ENCODE measurements around the gene GPR25. TPM values are rescaled to one million over a fixed set of nuclear protein-coding genes. Genes with fewer than 3 reads are reported as not detected.

The GPR25 gene
- total and polyA plus RNA-seq, 10 of the 15 experiments (the other 5 are each of a cell fraction or from before 2014, with no cell fraction given) = not detected

DNA sequence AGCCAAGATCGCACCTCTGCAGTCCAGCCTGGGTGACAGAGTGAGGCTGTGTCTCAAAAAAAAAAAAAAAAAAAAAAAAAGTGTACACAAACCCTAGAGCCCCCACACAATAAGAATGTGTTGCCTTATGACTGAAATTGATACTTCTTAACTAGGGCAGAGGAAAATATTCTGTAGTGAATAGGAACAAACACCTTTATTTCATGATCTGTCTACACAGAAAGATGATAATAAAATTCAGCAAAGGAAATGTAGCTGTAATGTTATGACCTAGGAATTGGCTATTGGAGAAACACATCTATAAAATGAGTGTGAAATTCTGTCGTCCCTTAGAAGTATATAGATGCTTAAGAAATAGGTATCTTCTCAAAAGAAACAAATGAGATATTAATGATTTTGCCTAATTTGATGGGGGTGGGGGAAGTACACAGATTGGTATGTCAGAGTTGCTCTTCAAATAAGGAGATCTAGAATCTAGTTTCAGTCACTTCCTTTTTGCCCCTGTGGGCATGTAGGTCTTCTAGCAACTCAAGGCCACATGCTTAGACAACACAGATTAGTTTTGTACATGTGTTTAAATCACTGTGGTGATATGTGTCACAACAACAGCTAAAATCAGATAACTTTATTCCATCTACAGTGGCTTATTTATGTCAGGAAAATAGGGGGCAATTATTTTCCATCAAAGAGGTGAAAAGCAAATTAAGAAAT is 10.7 kb upstream of the GPR25 start (continued):
- 0 out of 2 replicates have a peak, but pooled peaks have one; percentile 10 for TF ChIP-seq ESRRA (IDR thresholded peaks at IDR 0.05; ENCODE audit: low read length)
- no peak for TF ChIP-seq SIX5 (IDR thresholded peaks at IDR 0.05; ENCODE audit: low read depth, low read length, severe bottlenecking)
- no peak for TF ChIP-seq SUPT20H (IDR thresholded peaks at IDR 0.05; ENCODE audit: borderline replicate concordance, control insufficient read depth, low read depth, low read length)

DNA sequence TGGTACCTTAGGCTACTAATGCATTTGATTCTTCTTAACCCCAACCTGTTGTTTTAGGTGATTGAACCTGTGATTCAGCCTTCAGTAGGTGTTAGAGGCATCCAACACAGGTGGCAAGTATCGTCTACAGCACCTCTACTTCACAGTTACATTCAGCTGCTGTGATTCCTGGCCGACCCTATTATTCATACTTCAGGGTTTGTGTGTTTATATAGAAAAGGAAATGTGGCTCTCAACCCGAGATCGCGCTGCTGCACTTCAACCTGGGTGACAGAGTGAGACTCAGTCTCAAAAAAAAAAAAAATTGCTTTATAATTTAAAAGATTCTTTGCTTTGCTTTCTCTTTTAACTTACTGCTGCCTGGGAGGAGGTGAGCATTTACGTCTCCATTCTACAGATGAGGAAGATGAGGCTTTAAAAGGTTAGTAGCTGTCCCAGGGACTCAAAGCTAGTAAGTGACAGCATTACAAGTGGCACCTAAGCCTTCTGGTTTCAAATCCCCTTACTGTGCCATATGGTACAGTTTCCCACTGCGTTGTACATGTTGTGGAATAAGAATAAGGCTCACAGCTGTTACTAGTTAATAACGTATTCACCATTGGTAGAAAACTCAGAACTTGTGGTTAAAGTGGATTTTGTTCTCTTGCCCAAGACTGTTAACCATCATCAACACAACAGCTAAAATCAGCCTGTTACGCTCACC is 9.9 kb upstream of the GPR25 start:
- H2AFZ ChIP-seq (ENCODE audit: control insufficient read depth, low read depth, low read length) = peak overlapping the region; percentile 4; the same call in 1 of the 2 replicates
- H3K36me3 ChIP-seq (ENCODE audit: control insufficient read depth in 2 of 2, insufficient read depth in 2 of 2, low read length in 1 of 2) = 0 out of 4 replicates have a peak, but pooled peaks cover 0 to under 1% of the 10 kb centered on the region in 2 experiments
- peak; percentile 44 for FAIRE-seq
- peak overlapping the region; percentile 56 for H3K4me2 ChIP-seq (ENCODE audit: control insufficient read depth, insufficient read depth)
- no peak overlapping the region for H3K4me3 ChIP-seq
- H3K79me2 ChIP-seq (ENCODE audit: control insufficient read depth, insufficient read depth, low read length) = no peaks in the 10 kb centered on the region
- no peaks in the 10 kb centered on the region for H4K20me1 ChIP-seq (ENCODE audit: control insufficient read depth, insufficient read depth)
- RAD21 ChIA-PET (ENCODE audit: unreplicated experiment) = interaction anchor here (0.7 to 7.2 kb wide), 12 partner anchors 11 to 242 kb away, joined by 3 to 125 read pairs (median 5); partner anchors contain the start of gene KIF14
- DNase-seq (ENCODE audit: low read depth, low spot score) = peak; percentile 59
- CTCF ChIA-PET = interaction anchor here (0.7 to 7.7 kb wide), 13 partner anchors 16 to 304 kb away, joined by 3 to 73 read pairs (median 4); no protein-coding TSS in a partner anchor
- 25% methylated on average over 9 of the region's 9 CpGs for WGBS (ENCODE audit: insufficient coverage, insufficient replicate concordance, low lambda C conversion rate, missing lambda C conversion rate)
- no peaks in the 10 kb centered on the region for H3K9me3 ChIP-seq (replicated peaks; ENCODE audit: control insufficient read depth, insufficient read depth, low read length)
- H3K27me3 ChIP-seq (replicated peaks in 1 of 2; ENCODE audit: control insufficient read depth in 2 of 2, insufficient read depth in 2 of 2, low read length in 1 of 2) = no peaks in the 10 kb centered on the region
- in situ Hi-C loops (cut with MboI) (no loop called here), intact Hi-C loops (cut with micrococcal nuclease; ENCODE audit: unreplicated experiment) (loop anchor here (1.0 kb wide), 1 partner anchor 15 kb away; no protein-coding TSS in a partner anchor)
- no TSS peak for BruUV-seq (replicated peaks)
- POLR2A ChIA-PET = interaction anchor here (0.7 to 1.6 kb wide), 10 partner anchors 15 to 245 kb away, joined by 3 to 12 read pairs (median 5); no protein-coding TSS in a partner anchor
- peak overlapping the region; percentile 76 for H3K27ac ChIP-seq (ENCODE audit: control insufficient read depth, insufficient read depth)
- H3K9ac ChIP-seq (ENCODE audit: control insufficient read depth, insufficient read depth, low read length) = peak overlapping the region; percentile 40; the same call in 1 of the 2 replicates
- peak; percentile 42 for ATAC-seq
- SMC1A ChIA-PET (ENCODE audit: uncharacterized antibody, unreplicated experiment) = interaction anchor here (0.8 to 16.6 kb wide), 17 partner anchors 12 to 241 kb away, joined by 3 to 208 read pairs (median 5); no protein-coding TSS in a partner anchor
- H3K4me1 ChIP-seq (ENCODE audit: control insufficient read depth, insufficient read depth, low read length) = peaks cover 46% of the 10 kb centered on the region
- TF ChIP-seq SMAD1 (IDR thresholded peaks at IDR 0.05; ENCODE audit: low read depth, partially characterized antibody) (no peak), ASH2L (IDR thresholded peaks at IDR 0.05; ENCODE audit: borderline replicate concordance, low read depth) (no peak), NFIC (IDR thresholded peaks at IDR 0.05; ENCODE audit: low read depth, low read length) (no peak), TCF12 (IDR thresholded peaks at IDR 0.05; ENCODE audit: low read depth, low read length) (0 out of 2 replicates have a peak, but pooled peaks have one; percentile 12), GATAD2B (conservative IDR thresholded peaks at IDR 0.05; ENCODE audit: low read depth) (peak; percentile 58; the same call in 1 of the 2 replicates), IKZF2 (IDR thresholded peaks at IDR 0.05) (peak; percentile 70 to 72; a peak in 3 of 4 replicates), STAT3 (IDR thresholded peaks at IDR 0.05; ENCODE audit: low read depth, low read length) (no peak), NR2F1 (conservative IDR thresholded peaks at IDR 0.05) (no peak), KLF5 (IDR thresholded peaks at IDR 0.05; ENCODE audit: partially characterized antibody) (peak; percentile 25), MTA2 (IDR thresholded peaks at IDR 0.05; ENCODE audit: low read depth) (peak; percentile 49; the same call in 1 of the 2 replicates), ZNF24 (IDR thresholded peaks at IDR 0.05) (0 out of 2 replicates have a peak, but pooled peaks have one; percentile 19), IRF4 (IDR thresholded peaks at IDR 0.05; ENCODE audit: low read depth, low read length) (0 out of 2 replicates have a peak, but pooled peaks have one; percentile 41), RCOR1 (conservative IDR thresholded peaks at IDR 0.05; ENCODE audit: low read depth, low read length) (peak; percentile 69; the same call in 1 of the 2 replicates), EED (IDR thresholded peaks at IDR 0.05; ENCODE audit: low read depth) (peak; percentile 70)
- TF ChIP-seq, protein P1, sequence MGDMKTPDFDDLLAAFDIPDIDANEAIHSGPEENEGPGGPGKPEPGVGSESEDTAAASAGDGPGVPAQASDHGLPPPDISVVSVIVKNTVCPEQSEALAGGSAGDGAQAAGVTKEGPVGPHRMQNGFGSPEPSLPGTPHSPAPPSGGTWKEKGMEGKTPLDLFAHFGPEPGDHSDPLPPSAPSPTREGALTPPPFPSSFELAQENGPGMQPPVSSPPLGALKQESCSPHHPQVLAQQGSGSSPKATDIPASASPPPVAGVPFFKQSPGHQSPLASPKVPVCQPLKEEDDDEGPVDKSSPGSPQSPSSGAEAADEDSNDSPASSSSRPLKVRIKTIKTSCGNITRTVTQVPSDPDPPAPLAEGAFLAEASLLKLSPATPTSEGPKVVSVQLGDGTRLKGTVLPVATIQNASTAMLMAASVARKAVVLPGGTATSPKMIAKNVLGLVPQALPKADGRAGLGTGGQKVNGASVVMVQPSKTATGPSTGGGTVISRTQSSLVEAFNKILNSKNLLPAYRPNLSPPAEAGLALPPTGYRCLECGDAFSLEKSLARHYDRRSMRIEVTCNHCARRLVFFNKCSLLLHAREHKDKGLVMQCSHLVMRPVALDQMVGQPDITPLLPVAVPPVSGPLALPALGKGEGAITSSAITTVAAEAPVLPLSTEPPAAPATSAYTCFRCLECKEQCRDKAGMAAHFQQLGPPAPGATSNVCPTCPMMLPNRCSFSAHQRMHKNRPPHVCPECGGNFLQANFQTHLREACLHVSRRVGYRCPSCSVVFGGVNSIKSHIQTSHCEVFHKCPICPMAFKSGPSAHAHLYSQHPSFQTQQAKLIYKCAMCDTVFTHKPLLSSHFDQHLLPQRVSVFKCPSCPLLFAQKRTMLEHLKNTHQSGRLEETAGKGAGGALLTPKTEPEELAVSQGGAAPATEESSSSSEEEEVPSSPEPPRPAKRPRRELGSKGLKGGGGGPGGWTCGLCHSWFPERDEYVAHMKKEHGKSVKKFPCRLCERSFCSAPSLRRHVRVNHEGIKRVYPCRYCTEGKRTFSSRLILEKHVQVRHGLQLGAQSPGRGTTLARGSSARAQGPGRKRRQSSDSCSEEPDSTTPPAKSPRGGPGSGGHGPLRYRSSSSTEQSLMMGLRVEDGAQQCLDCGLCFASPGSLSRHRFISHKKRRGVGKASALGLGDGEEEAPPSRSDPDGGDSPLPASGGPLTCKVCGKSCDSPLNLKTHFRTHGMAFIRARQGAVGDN (IDR thresholded peaks at IDR 0.05) = peak; percentile 81
